ENCODE results near the gene EXOC7. TPM values are rescaled to one million over a fixed set of nuclear protein-coding genes. Genes with fewer than 3 reads are reported as not detected.

Gene EXOC7
- total RNA-seq, 3 donors from 2014 or later (not counting 1 experiment from before 2014, with no cell fraction given): 130 to 149 (median 142) TPM

GRCh38 chr17:76145231-76146052 is 41.9 kb upstream of the EXOC7 start:
- Mint-ChIP-seq H3K36me3 (no peaks in the 10 kb centered on the region), H3K27ac (peak overlapping the region; percentile 94 to 95), H3K9me3 (no peaks in the 10 kb centered on the region), H3K4me3 (peak overlapping the region; percentile 89), H3K27me3 (ENCODE audit: low read depth in 2 of 2) (peaks cover 0 to 3% of the 10 kb centered on the region in 2 donors), H3K4me1 (peaks cover 58 to 65% of the 10 kb centered on the region in 2 donors)
- H3K36me3 ChIP-seq (ENCODE audit: control insufficient read depth, insufficient read depth, low read length): no peaks in the 10 kb centered on the region
- H3K4me3 ChIP-seq (ENCODE audit: low read length): peak overlapping the region; percentile 28
- H3K4me1 ChIP-seq (ENCODE audit: control insufficient read depth, insufficient read depth, low read length): peaks cover 71% of the 10 kb centered on the region
- ATAC-seq: peak; percentile 42 to 68 (median 46)
- intact Hi-C loops (cut with micrococcal nuclease): no loop called here
- peak in 1 of 2 donors; percentile 81 for DNase-seq
- peak overlapping the region; percentile 95 for H3K27ac ChIP-seq (ENCODE audit: low read length)
- TF ChIP-seq, protein P1, sequence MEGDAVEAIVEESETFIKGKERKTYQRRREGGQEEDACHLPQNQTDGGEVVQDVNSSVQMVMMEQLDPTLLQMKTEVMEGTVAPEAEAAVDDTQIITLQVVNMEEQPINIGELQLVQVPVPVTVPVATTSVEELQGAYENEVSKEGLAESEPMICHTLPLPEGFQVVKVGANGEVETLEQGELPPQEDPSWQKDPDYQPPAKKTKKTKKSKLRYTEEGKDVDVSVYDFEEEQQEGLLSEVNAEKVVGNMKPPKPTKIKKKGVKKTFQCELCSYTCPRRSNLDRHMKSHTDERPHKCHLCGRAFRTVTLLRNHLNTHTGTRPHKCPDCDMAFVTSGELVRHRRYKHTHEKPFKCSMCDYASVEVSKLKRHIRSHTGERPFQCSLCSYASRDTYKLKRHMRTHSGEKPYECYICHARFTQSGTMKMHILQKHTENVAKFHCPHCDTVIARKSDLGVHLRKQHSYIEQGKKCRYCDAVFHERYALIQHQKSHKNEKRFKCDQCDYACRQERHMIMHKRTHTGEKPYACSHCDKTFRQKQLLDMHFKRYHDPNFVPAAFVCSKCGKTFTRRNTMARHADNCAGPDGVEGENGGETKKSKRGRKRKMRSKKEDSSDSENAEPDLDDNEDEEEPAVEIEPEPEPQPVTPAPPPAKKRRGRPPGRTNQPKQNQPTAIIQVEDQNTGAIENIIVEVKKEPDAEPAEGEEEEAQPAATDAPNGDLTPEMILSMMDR (IDR thresholded peaks at IDR 0.05): no peak
- peaks cover 7% of the 10 kb centered on the region for H3K27me3 ChIP-seq (ENCODE audit: control insufficient read depth, insufficient read depth, low read length)
- no peaks in the 10 kb centered on the region for H3K9me3 ChIP-seq (ENCODE audit: control insufficient read depth, insufficient read depth, low read length)
- WGBS (ENCODE audit: insufficient coverage): 24% methylated on average over 25 of the region's 25 CpGs

- no peak for ATAC-seq
- H3K27ac ChIP-seq (ENCODE audit: low read length): no peak overlapping the region
- H3K27me3 Mint-ChIP-seq (ENCODE audit: low read depth in 2 of 2): peaks cover 0 to 7% of the 10 kb centered on the region in 2 donors
Measured at GRCh38 chr17:76142585-76143041, 39.0 kb upstream of the EXOC7 start.

DNA sequence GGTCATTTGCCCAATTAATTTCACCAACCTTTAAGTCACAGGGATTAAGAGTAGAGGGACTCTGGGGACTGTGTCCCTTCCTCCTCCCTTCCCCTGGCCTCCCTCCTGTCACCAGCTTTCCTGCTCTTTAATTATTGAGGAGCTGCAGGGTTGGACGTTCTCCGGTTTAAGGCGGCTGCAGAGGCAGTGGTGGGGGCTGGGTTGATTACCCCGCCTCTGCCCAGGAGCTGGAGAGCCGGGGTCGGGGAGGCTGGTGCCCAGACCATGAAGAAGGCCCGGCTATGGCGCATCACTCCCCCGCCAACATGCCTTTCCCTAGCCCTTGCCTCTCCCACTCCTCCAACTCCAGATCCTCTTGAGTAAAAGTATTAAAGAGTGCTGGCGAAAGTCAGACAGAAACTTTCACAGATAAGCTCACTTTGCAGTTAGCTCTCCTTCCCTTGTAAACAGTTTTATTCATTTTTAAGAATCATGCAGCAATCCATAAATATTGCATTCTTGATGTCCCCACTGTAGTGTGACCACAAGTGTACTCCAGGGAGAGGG is 38.5 kb upstream of the EXOC7 start:
- H3K9me3 ChIP-seq (ENCODE audit: control insufficient read depth, insufficient read depth, low read length): no peaks in the 10 kb centered on the region
- Mint-ChIP-seq H3K9me3 (no peaks in the 10 kb centered on the region), H3K4me3 (peak overlapping the region; percentile 82), H3K27me3 (ENCODE audit: low read depth in 2 of 2) (peaks cover 0 to 7% of the 10 kb centered on the region in 2 donors), H3K36me3 (no peaks in the 10 kb centered on the region), H3K27ac (peak overlapping the region; percentile 94 to 95), H3K4me1 (peaks cover 54 to 68% of the 10 kb centered on the region in 2 donors)
- H3K36me3 ChIP-seq (ENCODE audit: control insufficient read depth, insufficient read depth, low read length): no peaks in the 10 kb centered on the region
- peaks cover 18% of the 10 kb centered on the region for H3K27me3 ChIP-seq (ENCODE audit: control insufficient read depth, insufficient read depth, low read length)
- peaks cover 71% of the 10 kb centered on the region for H3K4me1 ChIP-seq (ENCODE audit: control insufficient read depth, insufficient read depth, low read length)
- DNase-seq: no peak
- 81% methylated on average over 10 of the region's 10 CpGs for WGBS (ENCODE audit: insufficient coverage)
- TF ChIP-seq, protein P1 (IDR thresholded peaks at IDR 0.05): no peak
- intact Hi-C loops (cut with micrococcal nuclease): loop anchor here (2.0 to 5.0 kb wide), 2 partner anchors 41 to 125 kb away; partner anchors contain the start of gene UBALD2
- no peak overlapping the region for H3K4me3 ChIP-seq (ENCODE audit: low read length)
- no peak overlapping the region for H3K27ac ChIP-seq (ENCODE audit: low read length)
- no peak for ATAC-seq

More at GRCh38 chr17:76142585-76143041, 39.0 kb upstream of the EXOC7 start:
- H3K9me3 Mint-ChIP-seq: no peaks in the 10 kb centered on the region
- no peak overlapping the region for H3K4me3 ChIP-seq (ENCODE audit: low read length)
- peaks cover 76% of the 10 kb centered on the region for H3K4me1 ChIP-seq (ENCODE audit: control insufficient read depth, insufficient read depth, low read length)
- peak overlapping the region; percentile 94 to 95 for H3K27ac Mint-ChIP-seq
- H3K36me3 Mint-ChIP-seq: no peaks in the 10 kb centered on the region
- intact Hi-C loops (cut with micrococcal nuclease): loop anchor here (2.0 to 5.0 kb wide), 2 partner anchors 40 to 125 kb away; partner anchors contain the start of gene UBALD2
- DNase-seq: no peak
- WGBS (ENCODE audit: insufficient coverage): 94% methylated on average over 6 of the region's 6 CpGs
- TF ChIP-seq, protein P1 (IDR thresholded peaks at IDR 0.05): no peak
- H3K4me1 Mint-ChIP-seq: peaks cover 58 to 68% of the 10 kb centered on the region in 2 donors
- peaks cover 18% of the 10 kb centered on the region for H3K27me3 ChIP-seq (ENCODE audit: control insufficient read depth, insufficient read depth, low read length)
- H3K9me3 ChIP-seq (ENCODE audit: control insufficient read depth, insufficient read depth, low read length): no peaks in the 10 kb centered on the region
- H3K36me3 ChIP-seq (ENCODE audit: control insufficient read depth, insufficient read depth, low read length): no peaks in the 10 kb centered on the region
- H3K4me3 Mint-ChIP-seq: peak overlapping the region; percentile 82

Measured in natural killer cell (primary cell).